WTC11 (cell line): ENCODE data around the gene COL4A2. TPM values are rescaled to one million over a fixed set of nuclear protein-coding genes. Genes with fewer than 3 reads are reported as not detected.

ENCODE experiments used
- ATAC-seq: fragments of 200-7000 bp; cut with Tn5 transposase; 2 replicates; pipeline ENCODE4 v1.10.0; 2021; ENCODE audit warnings: mild to moderate bottlenecking, moderate library complexity
- CTCF ChIA-PET: fragments of 300-600 bp; sonication (Branson Sonifier 250); formaldehyde crosslinking; loops from one replicate; lab custom pipeline; 2021; ENCODE audit warnings: antibody characterized with exemption; lab: Charles Lee
- POLR2A ChIA-PET: fragments of 350-600 bp; sonication (Branson Sonifier 250); formaldehyde crosslinking; loops from one replicate; lab custom pipeline; 2021; ENCODE audit warnings: antibody characterized with exemption; lab: Charles Lee
- DNase-seq: peaks from one replicate; pipeline ENCODE4 v3.0.0; 2021; ENCODE audit warnings: low spot score
- H3K27ac Mint-ChIP-seq: 2 replicates; pipeline ENCODE4 v1.8.0; 2021; ENCODE audit warnings: mixed read lengths
- H3K27me3 Mint-ChIP-seq: 2 replicates; pipeline ENCODE4 v1.8.0; 2021; ENCODE audit warnings: low read depth, mild to moderate bottlenecking, moderate library complexity, mixed read lengths
- H3K36me3 Mint-ChIP-seq: 2 replicates; pipeline ENCODE4 v1.8.0; 2021; ENCODE audit warnings: mixed read lengths
- H3K4me1 Mint-ChIP-seq: 2 replicates; pipeline ENCODE4 v1.8.0; 2022; ENCODE audit warnings: mixed read lengths
- H3K4me3 Mint-ChIP-seq: 2 replicates; pipeline ENCODE4 v1.8.0; 2021; ENCODE audit warnings: mild to moderate bottlenecking, moderate library complexity, mixed read lengths
- H3K9me3 Mint-ChIP-seq: 2 replicates; pipeline ENCODE4 v1.8.0; 2021; ENCODE audit warnings: mixed read lengths
- AFF4 ChIP-seq: sonication (generic); formaldehyde crosslinking; IDR thresholded peaks from 2 replicates; pipeline ENCODE4 v1.8.1; 2023; ENCODE audit warnings: mild to moderate bottlenecking, missing genetic modification reagents, borderline replicate concordance
- ATF2 ChIP-seq: sonication (generic); formaldehyde crosslinking; IDR thresholded peaks from 2 replicates; pipeline ENCODE4 v1.8.1; 2022; ENCODE audit warnings: low read depth, missing genetic modification reagents, borderline replicate concordance
- CREM ChIP-seq: sonication (generic); formaldehyde crosslinking; IDR thresholded peaks from 2 replicates; pipeline ENCODE4 v1.8.1; 2022; ENCODE audit warnings: mild to moderate bottlenecking, missing genetic modification reagents, moderate library complexity
- ELF4 ChIP-seq: sonication (generic); formaldehyde crosslinking; IDR thresholded peaks from 2 replicates; pipeline ENCODE4 v1.8.1; 2022; ENCODE audit warnings: low read depth, mild to moderate bottlenecking, moderate library complexity, missing genetic modification reagents
- IRF2 ChIP-seq: sonication (generic); formaldehyde crosslinking; IDR thresholded peaks from 2 replicates; pipeline ENCODE4 v1.8.0; 2022; ENCODE audit warnings: low read depth, missing genetic modification reagents, borderline replicate concordance
- MAX ChIP-seq: sonication (generic); formaldehyde crosslinking; IDR thresholded peaks from 2 replicates; pipeline ENCODE4 v1.8.0; 2022; ENCODE audit warnings: mild to moderate bottlenecking, missing genetic modification reagents
- NFYB ChIP-seq: sonication (generic); formaldehyde crosslinking; conservative IDR thresholded peaks from 2 replicates; pipeline ENCODE4 v1.8.0; 2022; ENCODE audit warnings: low read depth, missing genetic modification reagents
- SOX15 ChIP-seq: fragments of 250-450 bp; sonication (Bioruptor Pico); IDR thresholded peaks from 2 replicates; pipeline ENCODE4 v1.9.0; 2021; ENCODE audit warnings: mild to moderate bottlenecking
- ZNF232 ChIP-seq: sonication (generic); formaldehyde crosslinking; IDR thresholded peaks from 2 replicates; pipeline ENCODE4 v1.8.0; 2022; ENCODE audit warnings: mild to moderate bottlenecking, missing genetic modification reagents
- ZNF425 ChIP-seq: fragments of 250-450 bp; sonication (Bioruptor Pico); conservative IDR thresholded peaks from 2 replicates; pipeline ENCODE4 v1.9.0; 2021; ENCODE audit warnings: mild to moderate bottlenecking
- ZNF671 ChIP-seq: fragments of 250-450 bp; sonication (Bioruptor Pico); IDR thresholded peaks from 2 replicates; pipeline ENCODE4 v1.8.0; 2021; ENCODE audit warnings: mild to moderate bottlenecking
- total RNA-seq: library from RNA; stranded (reverse); gene quantifications from 3 replicates; pipeline ENCODE4 v1.2.3, GENCODE V29; 2021
- TF ChIP-seq, protein P1 (sequence below): sonication (generic); formaldehyde crosslinking; IDR thresholded peaks from 2 replicates; pipeline ENCODE4 v1.8.1; 2022; ENCODE audit warnings: low read depth, mild to moderate bottlenecking, moderate library complexity, missing genetic modification reagents, borderline replicate concordance

Gene COL4A2
- total RNA-seq, 1 experiment from 2014 or later = 109 TPM

GRCh38 chr13:110405597-110406450 is 98.7 kb downstream of the COL4A2 start (continued):
- TF ChIP-seq ZNF232 (CRISPR knock-in tag) (no peak), NFYB (CRISPR knock-in tag) (no peak), SOX15 (CRISPR knock-in tag) (no peak), MAX (no peak), AFF4 (CRISPR knock-in tag) (no peak), CREM (CRISPR knock-in tag) (no peak)
- TF ChIP-seq, protein P1, sequence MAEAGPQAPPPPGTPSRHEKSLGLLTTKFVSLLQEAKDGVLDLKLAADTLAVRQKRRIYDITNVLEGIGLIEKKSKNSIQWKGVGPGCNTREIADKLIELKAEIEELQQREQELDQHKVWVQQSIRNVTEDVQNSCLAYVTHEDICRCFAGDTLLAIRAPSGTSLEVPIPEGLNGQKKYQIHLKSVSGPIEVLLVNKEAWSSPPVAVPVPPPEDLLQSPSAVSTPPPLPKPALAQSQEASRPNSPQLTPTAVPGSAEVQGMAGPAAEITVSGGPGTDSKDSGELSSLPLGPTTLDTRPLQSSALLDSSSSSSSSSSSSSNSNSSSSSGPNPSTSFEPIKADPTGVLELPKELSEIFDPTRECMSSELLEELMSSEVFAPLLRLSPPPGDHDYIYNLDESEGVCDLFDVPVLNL = no peak

DNA sequence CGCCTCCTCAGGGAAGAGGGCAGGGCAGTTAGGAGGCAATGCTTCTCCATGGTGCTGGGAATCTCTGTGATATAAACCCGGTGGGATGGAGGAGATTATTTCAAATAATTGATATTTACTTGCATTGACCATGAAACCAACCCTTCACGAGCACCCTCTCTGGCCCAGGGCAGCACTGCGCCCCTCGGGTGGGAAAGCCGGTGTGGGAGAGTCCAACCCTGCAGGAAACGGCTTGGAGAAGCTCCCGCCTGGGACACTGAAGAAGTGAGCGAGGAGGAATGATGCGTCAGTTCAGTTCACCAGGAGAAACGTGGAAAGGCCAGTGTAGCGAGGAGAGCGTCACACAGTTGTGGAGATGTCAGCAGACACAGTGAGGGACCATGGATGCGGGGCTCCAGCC is 99.9 kb downstream of the COL4A2 start:
- peak overlapping the region; percentile 49 for H3K27ac Mint-ChIP-seq
- no peak for TF ChIP-seq ZNF425 (CRISPR knock-in tag)
- TF ChIP-seq ZNF671 (CRISPR knock-in tag) = no peak
- no peak for TF ChIP-seq IRF2
- TF ChIP-seq ELF4 = no peak
- ChIA-PET CTCF (interaction anchor here (0.9 to 1.2 kb wide), 2 partner anchors 37 to 117 kb away, joined by 3 read pairs; no protein-coding TSS in a partner anchor), POLR2A (no interaction called here)
- peak; percentile 45 for ATAC-seq
- peaks cover 21% of the 10 kb centered on the region for H3K4me1 Mint-ChIP-seq
- H3K36me3 Mint-ChIP-seq = no peaks in the 10 kb centered on the region
- no peaks in the 10 kb centered on the region for H3K27me3 Mint-ChIP-seq
- no peaks in the 10 kb centered on the region for H3K9me3 Mint-ChIP-seq
- no peak overlapping the region for H3K4me3 Mint-ChIP-seq
- no peak for DNase-seq

- no peaks in the 10 kb centered on the region for H3K36me3 Mint-ChIP-seq
- no peak for TF ChIP-seq ATF2 (CRISPR knock-in tag)
- peaks cover 26% of the 10 kb centered on the region for H3K4me1 Mint-ChIP-seq
- no peak overlapping the region for H3K4me3 Mint-ChIP-seq
- ATAC-seq (0 out of 2 replicates have a peak, but pooled peaks have one; percentile 7), DNase-seq (no peak)
- CTCF ChIA-PET = interaction anchor here (0.9 to 1.2 kb wide), 3 partner anchors 38 to 117 kb away, joined by 3 to 4 read pairs (median 3); no protein-coding TSS in a partner anchor
- POLR2A ChIA-PET = no interaction called here
- peak overlapping the region; percentile 49; the same call in 1 of the 2 replicates for H3K27ac Mint-ChIP-seq
- no peaks in the 10 kb centered on the region for H3K27me3 Mint-ChIP-seq
- no peaks in the 10 kb centered on the region for H3K9me3 Mint-ChIP-seq
These were observed 100.4 kb downstream of the COL4A2 start for GRCh38 chr13:110407531-110407930.
